Kidney epithelial cell (primary cell): ENCODE results near the gene NCOA1. TPM values are rescaled to one million over a fixed set of nuclear protein-coding genes. Genes with fewer than 3 reads are reported as not detected.

Experiments used
- DNase-seq: peaks from one replicate; pipeline ENCODE4 v3.0.0-alpha.2; 2010; ENCODE audit warnings: low read depth
- H3K27me3 ChIP-seq: 2 replicates; pipeline ENCODE4 v1.6.0; 2011; ENCODE audit warnings: low read length; ENCODE audit not compliant: control insufficient read depth, insufficient read depth
- H3K36me3 ChIP-seq: 2 replicates; pipeline ENCODE4 v1.5.1; 2011; ENCODE audit warnings: low read length; ENCODE audit not compliant: control insufficient read depth, insufficient read depth
- H3K4me3 ChIP-seq: 2 replicates; pipeline ENCODE4 v1.5.1; 2011; ENCODE audit warnings: low read depth, mild to moderate bottlenecking, control low read depth, low read length
- total RNA-seq: library from RNA; depleted of rRNA; stranded (reverse); fragments of >200 nt; gene quantifications from 2 replicates; pipeline ENCODE4 v1.2.3, GENCODE V29; 2015
- TF ChIP-seq, protein P1 (sequence below): IDR thresholded peaks from 2 replicates; pipeline ENCODE4 v1.5.1; 2011; ENCODE audit warnings: mild to moderate bottlenecking, moderate library complexity, low read length, control low read depth, inconsistent platforms; ENCODE audit not compliant: insufficient read depth, poor library complexity, severe bottlenecking

NCOA1 gene
- total RNA-seq, 1 donor from 2014 or later = 13.3 TPM

DNA sequence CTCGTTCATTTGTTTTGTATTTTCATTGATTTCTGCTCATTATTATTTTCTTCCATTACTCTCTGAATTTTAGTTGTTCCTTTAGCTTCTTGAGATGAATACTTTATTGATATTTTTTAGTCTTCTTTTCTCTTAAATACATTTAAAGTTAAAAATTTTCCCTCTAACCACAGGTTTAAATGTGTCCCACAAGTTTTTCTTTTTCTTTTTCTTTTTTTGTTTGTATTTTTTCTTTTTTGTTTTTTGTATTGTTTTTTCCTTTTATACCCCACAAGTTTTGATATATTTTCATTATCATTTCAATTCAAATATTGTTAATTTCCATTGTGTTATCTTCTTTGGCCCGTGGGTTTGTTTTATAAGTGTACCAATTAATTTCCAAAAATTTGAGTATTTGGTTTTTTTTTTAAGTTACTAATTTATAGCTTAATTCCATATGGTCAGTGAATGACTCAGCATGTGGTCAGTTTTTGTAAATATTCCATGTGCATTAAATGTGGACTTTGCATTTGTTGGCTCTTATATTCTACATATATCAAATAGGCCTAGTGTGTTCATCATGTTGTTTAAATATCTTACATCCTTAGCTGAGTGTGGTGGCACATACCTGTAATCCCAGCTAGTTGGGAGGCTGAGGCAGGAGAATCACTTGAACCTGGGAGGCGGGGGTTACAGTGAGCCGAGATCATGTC is 318.4 kb downstream of the NCOA1 start:
- no peaks in the 10 kb centered on the region for H3K36me3 ChIP-seq

DNA sequence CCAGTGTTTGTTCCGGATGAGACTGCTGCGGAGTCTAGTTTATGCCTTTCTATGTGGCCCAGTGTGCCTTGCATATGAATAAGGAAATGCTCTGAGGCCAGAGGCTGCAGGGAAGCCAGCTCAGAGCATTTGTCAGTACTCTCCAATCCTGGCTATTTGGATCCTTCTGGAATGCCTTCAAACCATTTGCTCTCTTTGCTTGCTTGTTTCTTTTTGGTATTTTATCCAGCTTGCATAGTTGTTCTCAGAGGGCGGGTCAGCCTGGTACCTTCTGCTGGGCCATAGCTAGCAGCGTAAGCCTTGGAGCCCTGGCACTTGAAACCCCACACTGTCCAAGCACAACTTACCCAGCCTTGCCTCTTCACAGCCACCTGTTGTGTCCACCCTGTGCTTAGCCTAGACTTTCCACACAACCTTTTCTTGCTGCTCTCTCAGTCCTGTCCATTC is 322.7 kb downstream of the NCOA1 start:
- Histone ChIP-seq H3K27me3 (no peaks in the 10 kb centered on the region), H3K36me3 (no peaks in the 10 kb centered on the region), H3K4me3 (no peak overlapping the region)
- no peak for DNase-seq
- TF ChIP-seq, protein P1, sequence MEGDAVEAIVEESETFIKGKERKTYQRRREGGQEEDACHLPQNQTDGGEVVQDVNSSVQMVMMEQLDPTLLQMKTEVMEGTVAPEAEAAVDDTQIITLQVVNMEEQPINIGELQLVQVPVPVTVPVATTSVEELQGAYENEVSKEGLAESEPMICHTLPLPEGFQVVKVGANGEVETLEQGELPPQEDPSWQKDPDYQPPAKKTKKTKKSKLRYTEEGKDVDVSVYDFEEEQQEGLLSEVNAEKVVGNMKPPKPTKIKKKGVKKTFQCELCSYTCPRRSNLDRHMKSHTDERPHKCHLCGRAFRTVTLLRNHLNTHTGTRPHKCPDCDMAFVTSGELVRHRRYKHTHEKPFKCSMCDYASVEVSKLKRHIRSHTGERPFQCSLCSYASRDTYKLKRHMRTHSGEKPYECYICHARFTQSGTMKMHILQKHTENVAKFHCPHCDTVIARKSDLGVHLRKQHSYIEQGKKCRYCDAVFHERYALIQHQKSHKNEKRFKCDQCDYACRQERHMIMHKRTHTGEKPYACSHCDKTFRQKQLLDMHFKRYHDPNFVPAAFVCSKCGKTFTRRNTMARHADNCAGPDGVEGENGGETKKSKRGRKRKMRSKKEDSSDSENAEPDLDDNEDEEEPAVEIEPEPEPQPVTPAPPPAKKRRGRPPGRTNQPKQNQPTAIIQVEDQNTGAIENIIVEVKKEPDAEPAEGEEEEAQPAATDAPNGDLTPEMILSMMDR = no peak

More for the DNA sequence above, 318.4 kb downstream of the NCOA1 start:
- Histone ChIP-seq H3K4me3 (no peak overlapping the region), H3K27me3 (no peaks in the 10 kb centered on the region)
- no peak for DNase-seq
- TF ChIP-seq, protein P1 = no peak

DNA sequence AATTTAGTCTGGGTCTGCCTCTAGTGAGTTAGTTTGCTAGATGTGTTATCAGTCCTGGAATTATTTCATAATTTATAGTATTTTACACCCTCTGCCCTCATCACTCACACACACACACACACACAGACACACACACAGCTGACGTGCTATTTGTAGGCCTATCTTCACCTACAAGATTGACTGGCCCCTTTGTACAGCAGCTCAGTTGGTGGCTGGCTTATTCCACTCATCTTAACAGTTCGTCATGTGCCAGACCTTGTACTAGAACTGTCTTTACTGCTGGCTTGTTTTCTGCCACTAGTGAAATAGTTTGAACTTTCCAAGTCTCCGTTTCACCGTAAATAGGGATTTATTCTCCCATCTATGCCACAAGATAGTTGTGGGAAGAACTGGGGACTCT is 323.5 kb downstream of the NCOA1 start:
- DNase-seq = no peak
- TF ChIP-seq, protein P1 = no peak
- H3K4me3 ChIP-seq = no peak overlapping the region
- no peaks in the 10 kb centered on the region for H3K36me3 ChIP-seq
- H3K27me3 ChIP-seq = no peaks in the 10 kb centered on the region

DNA sequence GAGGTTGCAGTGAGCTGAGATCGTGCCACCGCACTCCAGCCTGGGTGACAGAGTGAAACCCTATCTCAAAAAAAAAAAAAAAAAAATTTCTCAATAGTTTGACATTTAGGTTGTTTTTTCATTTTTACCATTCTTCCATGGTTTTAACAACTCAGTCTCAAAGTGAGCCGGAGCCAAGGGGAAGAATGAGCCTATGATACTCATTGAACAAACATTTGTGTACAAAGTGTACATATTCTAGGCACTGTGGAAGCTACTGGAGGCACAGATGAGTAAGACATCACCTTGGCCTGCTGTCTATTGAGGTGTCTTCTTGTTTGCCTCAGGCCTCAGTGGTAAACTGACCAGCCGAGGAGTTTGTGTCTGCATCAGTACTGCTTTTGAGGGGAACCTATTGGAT is 324.1 kb downstream of the NCOA1 start:
- no peak for DNase-seq
- no peak overlapping the region for H3K4me3 ChIP-seq
- H3K36me3 ChIP-seq = no peaks in the 10 kb centered on the region
- TF ChIP-seq, protein P1 = no peak
- H3K27me3 ChIP-seq = no peaks in the 10 kb centered on the region

DNA sequence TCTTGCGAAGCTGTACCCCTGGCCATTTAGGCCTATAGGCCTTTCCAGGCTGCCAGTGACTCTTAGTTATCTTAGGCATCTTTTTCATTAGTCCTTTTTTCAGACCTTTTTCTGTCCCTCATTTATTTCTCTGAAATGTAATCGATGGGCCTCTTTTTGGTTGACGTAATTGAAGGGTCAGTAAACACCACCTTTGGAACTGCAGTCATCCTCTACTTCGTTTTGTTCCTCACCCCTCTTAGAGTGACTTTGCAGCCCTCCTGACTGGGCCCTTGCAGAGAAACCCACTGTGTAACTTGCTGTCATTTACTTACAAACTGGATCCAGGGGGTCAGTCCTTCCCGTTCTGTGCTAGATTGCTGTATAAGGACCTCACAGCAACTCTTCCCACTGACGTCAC is 325.4 kb downstream of the NCOA1 start:
- TF ChIP-seq, protein P1 = no peak
- Histone ChIP-seq H3K27me3 (no peaks in the 10 kb centered on the region), H3K4me3 (no peak overlapping the region), H3K36me3 (no peaks in the 10 kb centered on the region)
- DNase-seq = no peak

DNA sequence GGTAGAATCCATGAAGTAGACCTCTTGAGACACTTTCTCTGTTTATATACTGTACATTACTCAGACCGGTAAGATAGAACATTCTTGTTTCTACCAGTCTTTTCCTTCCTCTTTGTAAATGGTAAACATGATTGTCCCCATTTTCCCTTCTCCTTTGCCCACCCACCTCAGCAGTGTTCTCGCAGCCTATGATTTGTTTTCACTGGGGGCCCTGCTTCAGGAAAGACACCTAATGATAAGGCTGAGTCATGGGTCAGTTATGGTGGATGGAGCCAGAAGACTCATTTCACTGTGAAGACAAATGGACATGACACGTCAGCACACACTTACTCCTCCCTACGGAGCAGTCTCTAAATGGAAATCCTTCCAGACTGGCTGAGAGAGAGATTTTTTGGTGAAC is 325.8 kb downstream of the NCOA1 start:
- H3K4me3 ChIP-seq = no peak overlapping the region
- no peaks in the 10 kb centered on the region for H3K36me3 ChIP-seq
- TF ChIP-seq, protein P1 = no peak
- DNase-seq = no peak
- no peaks in the 10 kb centered on the region for H3K27me3 ChIP-seq
